Loucy (cell line): ENCODE measurements around the gene DYRK4.

Experiments used
- H2AFZ ChIP-seq: fragments of 200-600 bp; sonication (generic); 2 replicates; pipeline ENCODE4 v1.6.0; 2016; ENCODE audit warnings: antibody characterized with exemption, mild to moderate bottlenecking, low read length, moderate library complexity
- H3F3A ChIP-seq: fragments of 200-600 bp; 2 replicates; pipeline ENCODE4 v1.6.0; 2016; ENCODE audit warnings: antibody characterized with exemption, low read depth, mild to moderate bottlenecking
- H3K27me3 ChIP-seq: fragments of 200-600 bp; sonication (generic); 2 replicates; pipeline ENCODE4 v1.6.1; 2014; ENCODE audit warnings: low read length, mild to moderate bottlenecking; ENCODE audit not compliant: insufficient read depth, poor library complexity, severe bottlenecking
- H3K36me3 ChIP-seq: fragments of 200-600 bp; sonication (generic); 2 replicates; pipeline ENCODE4 v1.6.1; 2016; ENCODE audit warnings: low read length; ENCODE audit not compliant: insufficient read depth
- H3K4me1 ChIP-seq: fragments of 200-600 bp; sonication (generic); 2 replicates; pipeline ENCODE4 v1.5.1; 2014; ENCODE audit warnings: low read length, mild to moderate bottlenecking; ENCODE audit not compliant: insufficient read depth, poor library complexity, severe bottlenecking
- H3K4me2 ChIP-seq: fragments of 200-600 bp; sonication (generic); 2 replicates; pipeline ENCODE4 v1.6.0; 2014; ENCODE audit warnings: antibody characterized with exemption, low read length, low read depth, mild to moderate bottlenecking; ENCODE audit not compliant: poor library complexity, severe bottlenecking
- H3K4me3 ChIP-seq: fragments of 200-600 bp; sonication (generic); 2 replicates; pipeline ENCODE4 v1.5.1; 2014; ENCODE audit warnings: low read length, mild to moderate bottlenecking, mixed read lengths; ENCODE audit not compliant: poor library complexity, severe bottlenecking
- H3K79me2 ChIP-seq: fragments of 200-600 bp; sonication (generic); 2 replicates; pipeline ENCODE4 v1.6.1; 2014; ENCODE audit warnings: low read length; ENCODE audit not compliant: insufficient read depth
- H3K9ac ChIP-seq: fragments of 200-600 bp; sonication (generic); 2 replicates; pipeline ENCODE4 v1.6.0; 2014; ENCODE audit warnings: mild to moderate bottlenecking, low read depth, low read length, moderate library complexity; ENCODE audit not compliant: poor library complexity, severe bottlenecking
- H3K9me2 ChIP-seq: fragments of 200-600 bp; sonication (generic); replicated peaks from 2 replicates; pipeline ENCODE4 v1.6.1; 2016; ENCODE audit warnings: low read depth, low read length, mixed read lengths
- H3K9me3 ChIP-seq: fragments of 200-600 bp; sonication (generic); 2 replicates; pipeline ENCODE4 v1.6.1; 2014; ENCODE audit warnings: mild to moderate bottlenecking, antibody characterized with exemption, low read length, low read depth; ENCODE audit not compliant: insufficient read depth
- H4K20me1 ChIP-seq: fragments of 200-600 bp; sonication (generic); 2 replicates; pipeline ENCODE4 v1.6.0; 2014; ENCODE audit warnings: antibody characterized with exemption, low read length, mild to moderate bottlenecking; ENCODE audit not compliant: insufficient read depth, poor library complexity, severe bottlenecking
- CTCF ChIP-seq: fragments of 200-600 bp; sonication (generic); conservative IDR thresholded peaks from 2 replicates; pipeline ENCODE4 v1.5.1; 2014; ENCODE audit warnings: mild to moderate bottlenecking, antibody characterized with exemption, low read length
- EZH2phosphoT487 ChIP-seq: fragments of 200-600 bp; IDR thresholded peaks from 2 replicates; pipeline ENCODE4 v1.6.1; 2018; ENCODE audit warnings: antibody characterized with exemption, mild to moderate bottlenecking, moderate library complexity, borderline replicate concordance

Gene DYRK4

GRCh38 chr12:4604684-4605193, 42.7 kb downstream of the DYRK4 start:
- peaks cover 13% of the 10 kb centered on the region for H3K4me1 ChIP-seq
- peaks cover 15% of the 10 kb centered on the region for H3K79me2 ChIP-seq
- H2AFZ ChIP-seq: peak overlapping the region; percentile 93
- no peaks in the 10 kb centered on the region for H3K9me3 ChIP-seq
- no peaks in the 10 kb centered on the region for H3K27me3 ChIP-seq
- H4K20me1 ChIP-seq: no peaks in the 10 kb centered on the region
- no peaks in the 10 kb centered on the region for H3F3A ChIP-seq
- TF ChIP-seq EZH2phosphoT487 (no peak), CTCF (peak; percentile 99)
- H3K9ac ChIP-seq: peak overlapping the region; percentile 82
- H3K4me2 ChIP-seq: peak overlapping the region; percentile 57
- H3K36me3 ChIP-seq: no peaks in the 10 kb centered on the region
- peak overlapping the region; percentile 87 for H3K4me3 ChIP-seq
- no peaks in the 10 kb centered on the region for H3K9me2 ChIP-seq

- TF ChIP-seq EZH2phosphoT487 (no peak), CTCF (no peak)
- no peak overlapping the region for H3K9ac ChIP-seq
These were observed 45.0 kb downstream of the DYRK4 start for GRCh38 chr12:4607056-4607455.

GRCh38 chr12:4609071-4609470, 47.1 kb downstream of the DYRK4 start:
- Histone ChIP-seq H3K27me3 (no peaks in the 10 kb centered on the region), H3K4me2 (no peak overlapping the region), H3K9me3 (no peaks in the 10 kb centered on the region), H3K4me3 (no peak overlapping the region), H3K9ac (no peak overlapping the region), H3K9me2 (no peaks in the 10 kb centered on the region), H3F3A (no peaks in the 10 kb centered on the region), H3K79me2 (peaks cover 15% of the 10 kb centered on the region), H3K36me3 (peaks cover 23% of the 10 kb centered on the region; the same call in 1 of the 2 replicates), H3K4me1 (peaks cover 13% of the 10 kb centered on the region), H4K20me1 (no peaks in the 10 kb centered on the region), H2AFZ (no peak overlapping the region)
- TF ChIP-seq CTCF (no peak), EZH2phosphoT487 (no peak)

More at GRCh38 chr12:4607056-4607455, 45.0 kb downstream of the DYRK4 start:
- Histone ChIP-seq H4K20me1 (no peaks in the 10 kb centered on the region), H3K36me3 (peaks cover 6% of the 10 kb centered on the region; the same call in 1 of the 2 replicates), H3K9me3 (no peaks in the 10 kb centered on the region), H3K4me2 (peak overlapping the region; percentile 57), H3K4me1 (peaks cover 13% of the 10 kb centered on the region), H3K9me2 (no peaks in the 10 kb centered on the region), H2AFZ (no peak overlapping the region), H3K79me2 (peaks cover 15% of the 10 kb centered on the region), H3K27me3 (no peaks in the 10 kb centered on the region), H3F3A (no peaks in the 10 kb centered on the region), H3K4me3 (no peak overlapping the region)
